HG02588 (cell line): ENCODE measurements around the gene ANKRD17.
"Not testable (repeated sequence)": the region's sequence is repeated elsewhere in the genome, so short reads cannot be mapped to it uniquely, and the experiment has no call there.

ENCODE experiments used
- ATAC-seq: cut with Tn5 transposase; IDR thresholded peaks from one replicate; pipeline ENCODE4 v1.9.1; 2021; ENCODE audit warnings: mild to moderate bottlenecking, moderate library complexity; ENCODE audit not compliant: unreplicated experiment

Gene ANKRD17

DNA sequence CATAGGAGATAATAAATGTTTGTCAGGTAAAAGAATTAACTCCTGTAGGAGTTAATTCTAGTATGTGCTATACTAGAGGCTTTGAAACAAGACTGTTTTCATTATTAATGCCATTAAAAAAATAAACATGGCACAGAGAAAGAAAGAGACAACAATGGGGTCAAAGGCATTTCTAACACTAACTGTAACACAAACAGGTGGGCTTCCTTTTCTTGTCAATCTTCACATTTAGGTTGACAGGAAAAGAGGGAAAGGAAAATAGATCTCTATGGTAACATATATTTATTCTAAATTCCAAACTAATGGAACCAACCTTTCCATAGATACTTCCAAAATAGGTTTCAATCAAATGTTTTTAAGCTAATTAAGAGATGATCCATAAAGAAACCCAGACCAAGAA, 9.8 kb downstream of the ANKRD17 start:
- no peak for ATAC-seq

DNA sequence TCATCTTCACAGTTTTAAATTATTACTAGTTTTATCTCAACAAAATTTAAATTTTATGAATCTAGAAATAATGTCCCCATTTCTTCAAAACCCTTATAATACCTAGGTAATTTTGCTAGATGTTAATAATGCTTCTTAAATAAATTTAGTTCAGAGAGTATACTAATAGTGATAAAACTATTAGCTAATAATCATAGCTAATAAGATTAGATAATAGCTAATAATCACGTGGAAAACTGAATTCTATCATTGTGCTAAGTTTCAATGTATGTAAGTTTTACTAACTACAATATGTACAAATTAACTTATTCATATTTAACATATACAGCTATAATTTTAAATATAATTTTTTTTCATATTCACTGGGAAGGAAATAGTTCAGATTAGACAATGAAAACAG, 10.2 kb downstream of the ANKRD17 start:
- ATAC-seq: no peak

- ATAC-seq: no peak
Observed at GRCh38 chr4:73247100-73247499, 11.5 kb downstream of the ANKRD17 start.

GRCh38 chr4:73245955-73246354, 12.6 kb downstream of the ANKRD17 start:
- no peak for ATAC-seq

DNA sequence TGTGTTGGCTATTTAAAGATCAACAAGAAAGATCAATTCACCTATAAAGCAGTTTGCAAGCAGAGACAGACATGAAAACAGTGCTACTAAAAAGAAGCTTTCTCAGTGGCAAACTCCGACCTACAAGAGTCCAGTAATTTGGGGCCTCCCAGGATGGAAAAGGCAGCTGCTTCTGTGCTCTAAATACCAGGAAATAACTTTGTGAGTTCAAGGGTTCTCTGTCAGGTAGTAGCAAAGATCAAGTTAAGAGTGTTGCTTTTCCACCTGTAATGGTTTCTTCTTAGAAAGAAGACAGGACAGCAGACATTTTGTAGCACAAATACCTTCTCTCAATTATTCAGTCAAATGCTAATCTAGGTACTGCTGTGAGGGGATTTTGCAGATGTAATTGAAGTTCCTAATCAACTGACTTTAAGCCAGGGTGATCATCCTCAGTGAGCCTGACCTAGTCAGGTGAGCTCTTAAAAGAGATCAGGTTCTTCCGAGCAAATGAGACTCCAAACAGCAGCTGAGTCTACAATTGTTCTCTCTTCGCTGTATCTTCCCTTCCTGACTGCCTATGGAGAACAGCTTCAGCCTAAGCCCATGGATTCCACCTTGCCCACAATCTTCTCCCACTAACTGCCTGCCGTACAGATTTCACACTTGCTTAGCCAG, 13.5 kb downstream of the ANKRD17 start:
- no peak for ATAC-seq

- ATAC-seq: no peak
Observed at GRCh38 chr4:73237044-73237443, 21.6 kb downstream of the ANKRD17 start.

- no peak for ATAC-seq
Observed at GRCh38 chr4:73236151-73236550, 22.4 kb downstream of the ANKRD17 start.

GRCh38 chr4:73234712-73235111, 23.9 kb downstream of the ANKRD17 start:
- ATAC-seq: no peak

GRCh38 chr4:73231518-73232487, 26.8 kb downstream of the ANKRD17 start:
- no peak for ATAC-seq

GRCh38 chr4:73230865-73231517, 27.6 kb downstream of the ANKRD17 start:
- no peak for ATAC-seq

DNA sequence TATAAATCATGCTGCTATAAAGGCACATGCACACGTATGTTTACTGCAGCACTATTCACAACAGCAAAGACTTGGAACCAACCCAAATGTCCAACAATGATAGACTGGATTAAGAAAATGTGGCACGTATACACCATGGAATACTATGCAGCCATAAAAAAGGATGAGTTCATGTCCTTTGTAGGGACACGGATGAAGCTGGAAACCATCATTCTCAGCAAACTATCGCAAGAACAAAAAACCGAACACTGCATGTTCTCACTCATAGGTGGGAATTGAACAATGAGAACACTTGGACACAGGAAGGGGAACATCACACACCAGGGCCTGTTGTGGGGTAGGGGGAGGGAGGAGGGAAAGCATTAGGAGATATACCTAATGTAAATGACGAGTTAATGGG, 29.8 kb downstream of the ANKRD17 start:
- ATAC-seq: not testable (repeated sequence)

- ATAC-seq: no peak
Observed at GRCh38 chr4:73224886-73225285, 33.7 kb downstream of the ANKRD17 start.

- no peak for ATAC-seq
Observed at GRCh38 chr4:73223258-73223650, 35.3 kb downstream of the ANKRD17 start.

DNA sequence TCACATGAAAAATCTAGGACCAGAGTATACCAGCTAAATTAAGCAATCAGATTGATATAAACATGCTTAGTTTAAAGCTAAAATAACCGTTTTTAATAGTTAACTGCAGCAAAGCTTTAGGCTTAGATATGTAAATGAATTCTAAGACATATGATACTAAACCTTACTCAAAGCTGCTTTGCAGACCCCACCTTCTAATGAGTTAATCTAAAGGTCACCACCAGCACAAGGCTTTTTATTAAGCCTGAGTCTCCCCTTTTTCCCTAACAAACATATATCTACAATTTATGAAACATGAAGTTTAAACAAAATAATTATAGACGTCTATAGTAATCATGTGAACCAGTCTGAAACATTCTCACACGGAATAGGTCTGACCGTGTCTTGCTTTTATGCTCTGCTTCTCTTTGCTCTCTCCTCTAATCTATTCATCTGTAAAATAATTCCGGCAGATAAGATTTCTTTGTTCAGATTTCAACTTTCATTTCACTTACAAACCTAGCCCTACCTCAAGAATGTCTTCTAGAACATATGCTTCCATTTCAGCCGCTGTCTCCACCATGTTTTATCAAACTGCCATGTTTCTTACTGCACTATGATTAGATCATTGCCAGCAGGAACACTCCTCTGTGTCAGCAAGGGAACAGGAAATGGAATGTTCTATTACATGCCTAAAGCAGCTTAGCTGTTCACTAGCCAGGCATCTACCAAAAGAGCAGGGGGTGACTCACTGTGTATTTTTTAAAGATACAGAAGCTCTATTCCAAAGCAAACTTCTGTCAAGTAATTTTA, 35.9 kb downstream of the ANKRD17 start:
- ATAC-seq: peak; percentile 99

DNA sequence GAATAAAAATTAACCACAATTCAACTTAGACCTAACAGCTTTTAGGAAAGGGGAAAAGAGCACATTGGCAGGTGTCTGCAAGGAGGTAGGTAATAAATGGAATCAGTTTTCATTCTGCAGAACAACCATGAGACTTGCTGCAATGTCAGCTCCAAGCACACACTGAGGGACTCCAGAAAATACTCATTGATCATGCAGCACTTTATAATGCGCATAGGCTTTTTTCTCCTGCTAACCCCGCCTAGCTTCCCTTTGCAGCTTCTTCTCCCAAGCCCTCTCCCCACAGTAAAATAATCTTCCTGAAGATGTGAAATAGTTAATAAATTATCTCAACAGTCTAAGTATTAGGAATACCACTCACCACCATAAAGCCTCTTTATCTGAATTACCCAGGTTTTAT, 36.9 kb downstream of the ANKRD17 start:
- no peak for ATAC-seq

DNA sequence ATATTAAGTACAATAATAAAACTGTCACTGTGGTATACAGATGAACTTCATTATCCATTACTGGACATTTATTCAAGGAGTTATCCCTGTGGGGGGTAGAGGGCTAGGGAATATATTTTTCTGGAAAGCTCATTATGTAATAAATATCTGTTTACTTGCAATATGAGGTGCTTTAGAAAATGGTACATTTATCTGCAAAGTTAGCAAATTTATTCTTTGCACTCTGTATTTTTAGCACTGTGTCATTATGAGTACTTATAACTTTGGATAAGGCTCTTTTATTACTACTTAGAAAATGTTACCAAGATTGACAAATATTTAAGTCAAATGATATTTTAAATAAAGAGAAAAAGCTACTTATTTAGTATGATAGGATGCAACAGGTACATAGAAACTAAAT, 37.8 kb downstream of the ANKRD17 start:
- ATAC-seq: no peak

GRCh38 chr4:73213916-73214653, 44.5 kb downstream of the ANKRD17 start:
- no peak for ATAC-seq

- ATAC-seq: no peak
Observed at GRCh38 chr4:73212982-73213730, 45.4 kb downstream of the ANKRD17 start.

DNA sequence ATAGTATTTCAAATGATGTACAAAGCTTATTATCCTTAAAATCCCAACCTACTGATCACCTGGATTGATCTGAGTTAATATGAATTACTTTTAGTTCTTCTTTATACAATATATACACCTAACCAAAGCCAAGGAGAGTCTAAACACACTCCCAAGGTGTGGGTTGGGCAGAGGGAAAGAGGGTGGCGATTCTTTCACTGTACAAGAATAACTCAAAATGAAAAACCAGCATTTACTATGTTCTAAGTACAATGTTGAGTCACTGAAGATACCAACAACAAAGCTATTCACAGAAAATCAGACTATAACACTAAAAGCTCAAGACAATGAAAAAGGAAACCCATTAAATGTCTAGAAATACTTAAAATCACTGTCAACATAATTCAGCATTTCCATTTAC, 46.6 kb downstream of the ANKRD17 start:
- ATAC-seq: no peak
